HCT116 (cell line): ENCODE measurements around the gene MAGI3.

Experiments used
- EZH2 ChIP-seq: fragments of 200-600 bp; sonication (generic); IDR thresholded peaks from 2 replicates; pipeline ENCODE4 v1.6.1; 2017; ENCODE audit warnings: antibody characterized with exemption, mixed run types
- EZH2phosphoT487 ChIP-seq: fragments of 200-600 bp; IDR thresholded peaks from 2 replicates; pipeline ENCODE4 v1.6.1; 2018; ENCODE audit warnings: antibody characterized with exemption, borderline replicate concordance
- JUND ChIP-seq: IDR thresholded peaks from 2 replicates; pipeline ENCODE4 v1.6.1; 2012
- POLR2A ChIP-seq: IDR thresholded peaks from 2 replicates; pipeline ENCODE4 v1.7.0; 2011; ENCODE audit warnings: borderline replicate concordance; ENCODE audit not compliant: insufficient read depth, insufficient read length; ENCODE audit errors: extremely low read depth
- POLR2AphosphoS5 ChIP-seq: IDR thresholded peaks from 2 replicates; pipeline ENCODE4 v1.6.1; 2011; ENCODE audit warnings: mild to moderate bottlenecking, low read depth, low read length, moderate library complexity
- YY1 ChIP-seq: IDR thresholded peaks from 2 replicates; pipeline ENCODE4 v1.6.1; 2011; ENCODE audit warnings: low read length, low read depth, moderate library complexity, mild to moderate bottlenecking; ENCODE audit not compliant: insufficient replicate concordance; ENCODE audit errors: extremely low read depth
- ZFX ChIP-seq: fragments of 450-650 bp; IDR thresholded peaks from 2 replicates; pipeline ENCODE4 v1.6.1; 2017
- ZNF274 ChIP-seq: fragments of 200-500 bp; sonication (Bioruptor generic); IDR thresholded peaks from 2 replicates; pipeline ENCODE4 v1.6.1; 2014; ENCODE audit warnings: mild to moderate bottlenecking, low read depth, low read length, inconsistent platforms
- TF ChIP-seq, protein P1 (sequence below), 3 experiments: fragments of 200-600 bp in 1 of 3; sonication (generic) in 1 of 3; IDR thresholded peaks in 2 of 3; conservative IDR thresholded peaks in 1 of 3; 2 replicates each; pipeline ENCODE4 v1.5.1; 2012 to 2017; ENCODE audit warnings: low read depth in 2 of 3, low read length in 2 of 3, antibody characterized with exemption in 1 of 3, borderline replicate concordance in 1 of 3, control low read depth in 1 of 3, mild to moderate bottlenecking in 1 of 3, mixed read lengths in 1 of 3, mixed run types in 1 of 3, moderate library complexity in 1 of 3; ENCODE audit not compliant: insufficient read depth in 1 of 3
- TF ChIP-seq, protein P2 (sequence below): IDR thresholded peaks from 2 replicates; pipeline ENCODE4 v1.6.1; 2012; ENCODE audit warnings: low read depth
- TF ChIP-seq, protein P3 (sequence below): IDR thresholded peaks from 2 replicates; pipeline ENCODE4 v1.6.1; 2012
- TF ChIP-seq, protein P4 (sequence below): IDR thresholded peaks from 2 replicates; pipeline ENCODE4 v1.6.1; 2012

DNA sequence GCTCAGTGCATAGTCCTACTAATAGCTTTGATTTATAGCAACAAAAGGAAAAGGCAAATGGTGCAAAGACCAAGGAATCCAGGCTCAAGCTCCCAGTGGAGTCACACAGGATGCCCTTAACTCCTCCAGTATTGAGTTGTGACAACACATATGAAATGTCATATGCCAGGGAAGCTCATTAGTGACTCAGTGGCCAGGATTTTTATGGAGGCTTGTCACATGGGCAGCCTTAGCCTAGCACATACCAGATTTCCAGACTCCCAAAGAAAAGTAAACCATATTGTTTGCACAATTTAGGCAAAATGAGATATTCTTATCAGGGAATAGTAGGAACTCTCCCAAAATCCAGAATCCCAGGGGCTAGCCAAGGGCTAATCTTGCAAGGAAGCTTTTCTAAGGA is 129.2 kb downstream of the MAGI3 start:
- TF ChIP-seq ZNF274 (no peak), POLR2AphosphoS5 (no peak), JUND (no peak), POLR2A (no peak), YY1 (no peak), ZFX (no peak), EZH2 (no peak), EZH2phosphoT487 (no peak)
- TF ChIP-seq, protein P1, sequence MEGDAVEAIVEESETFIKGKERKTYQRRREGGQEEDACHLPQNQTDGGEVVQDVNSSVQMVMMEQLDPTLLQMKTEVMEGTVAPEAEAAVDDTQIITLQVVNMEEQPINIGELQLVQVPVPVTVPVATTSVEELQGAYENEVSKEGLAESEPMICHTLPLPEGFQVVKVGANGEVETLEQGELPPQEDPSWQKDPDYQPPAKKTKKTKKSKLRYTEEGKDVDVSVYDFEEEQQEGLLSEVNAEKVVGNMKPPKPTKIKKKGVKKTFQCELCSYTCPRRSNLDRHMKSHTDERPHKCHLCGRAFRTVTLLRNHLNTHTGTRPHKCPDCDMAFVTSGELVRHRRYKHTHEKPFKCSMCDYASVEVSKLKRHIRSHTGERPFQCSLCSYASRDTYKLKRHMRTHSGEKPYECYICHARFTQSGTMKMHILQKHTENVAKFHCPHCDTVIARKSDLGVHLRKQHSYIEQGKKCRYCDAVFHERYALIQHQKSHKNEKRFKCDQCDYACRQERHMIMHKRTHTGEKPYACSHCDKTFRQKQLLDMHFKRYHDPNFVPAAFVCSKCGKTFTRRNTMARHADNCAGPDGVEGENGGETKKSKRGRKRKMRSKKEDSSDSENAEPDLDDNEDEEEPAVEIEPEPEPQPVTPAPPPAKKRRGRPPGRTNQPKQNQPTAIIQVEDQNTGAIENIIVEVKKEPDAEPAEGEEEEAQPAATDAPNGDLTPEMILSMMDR (IDR thresholded peaks at IDR 0.05 in 2 of 3, conservative IDR thresholded peaks at IDR 0.05 in 1 of 3; ENCODE audit: borderline replicate concordance in 1 of 3, insufficient read depth in 1 of 3, low read depth in 2 of 3, low read length in 2 of 3), result no peak
- TF ChIP-seq, protein P2, sequence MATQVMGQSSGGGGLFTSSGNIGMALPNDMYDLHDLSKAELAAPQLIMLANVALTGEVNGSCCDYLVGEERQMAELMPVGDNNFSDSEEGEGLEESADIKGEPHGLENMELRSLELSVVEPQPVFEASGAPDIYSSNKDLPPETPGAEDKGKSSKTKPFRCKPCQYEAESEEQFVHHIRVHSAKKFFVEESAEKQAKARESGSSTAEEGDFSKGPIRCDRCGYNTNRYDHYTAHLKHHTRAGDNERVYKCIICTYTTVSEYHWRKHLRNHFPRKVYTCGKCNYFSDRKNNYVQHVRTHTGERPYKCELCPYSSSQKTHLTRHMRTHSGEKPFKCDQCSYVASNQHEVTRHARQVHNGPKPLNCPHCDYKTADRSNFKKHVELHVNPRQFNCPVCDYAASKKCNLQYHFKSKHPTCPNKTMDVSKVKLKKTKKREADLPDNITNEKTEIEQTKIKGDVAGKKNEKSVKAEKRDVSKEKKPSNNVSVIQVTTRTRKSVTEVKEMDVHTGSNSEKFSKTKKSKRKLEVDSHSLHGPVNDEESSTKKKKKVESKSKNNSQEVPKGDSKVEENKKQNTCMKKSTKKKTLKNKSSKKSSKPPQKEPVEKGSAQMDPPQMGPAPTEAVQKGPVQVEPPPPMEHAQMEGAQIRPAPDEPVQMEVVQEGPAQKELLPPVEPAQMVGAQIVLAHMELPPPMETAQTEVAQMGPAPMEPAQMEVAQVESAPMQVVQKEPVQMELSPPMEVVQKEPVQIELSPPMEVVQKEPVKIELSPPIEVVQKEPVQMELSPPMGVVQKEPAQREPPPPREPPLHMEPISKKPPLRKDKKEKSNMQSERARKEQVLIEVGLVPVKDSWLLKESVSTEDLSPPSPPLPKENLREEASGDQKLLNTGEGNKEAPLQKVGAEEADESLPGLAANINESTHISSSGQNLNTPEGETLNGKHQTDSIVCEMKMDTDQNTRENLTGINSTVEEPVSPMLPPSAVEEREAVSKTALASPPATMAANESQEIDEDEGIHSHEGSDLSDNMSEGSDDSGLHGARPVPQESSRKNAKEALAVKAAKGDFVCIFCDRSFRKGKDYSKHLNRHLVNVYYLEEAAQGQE, result no peak
- TF ChIP-seq, protein P3, sequence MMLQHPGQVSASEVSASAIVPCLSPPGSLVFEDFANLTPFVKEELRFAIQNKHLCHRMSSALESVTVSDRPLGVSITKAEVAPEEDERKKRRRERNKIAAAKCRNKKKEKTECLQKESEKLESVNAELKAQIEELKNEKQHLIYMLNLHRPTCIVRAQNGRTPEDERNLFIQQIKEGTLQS, result no peak
- TF ChIP-seq, protein P4, sequence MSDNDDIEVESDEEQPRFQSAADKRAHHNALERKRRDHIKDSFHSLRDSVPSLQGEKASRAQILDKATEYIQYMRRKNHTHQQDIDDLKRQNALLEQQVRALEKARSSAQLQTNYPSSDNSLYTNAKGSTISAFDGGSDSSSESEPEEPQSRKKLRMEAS, result no peak
